Measurements from ENCODE around the gene AFG1L.

GRCh38 chr6:108362455-108362854 is 67.6 kb downstream of the AFG1L start:
- no peak for TF ChIP-seq SUZ12 (IDR thresholded peaks at IDR 0.05; ENCODE audit: extremely low read depth, insufficient read depth, insufficient read length)
- TF ChIP-seq YY1 (IDR thresholded peaks at IDR 0.05; ENCODE audit: insufficient read depth, insufficient read length) = no peak
